ENCODE measurements around the gene FGFRL1.
"Not testable (repeated sequence)": the region's sequence is repeated elsewhere in the genome, so short reads cannot be mapped to it uniquely, and the experiment has no call there.

The FGFRL1 gene

GRCh38 chr4:973431-974397, 37.7 kb upstream of the FGFRL1 start, which contains the start of gene DGKQ:
DGKQ (minus strand) TSS chr4:973569; CDS start chr4:973482, 87 bp downstream.
- peak; percentile 50 for DNase-seq

GRCh38 chr4:974668-975067, 36.8 kb upstream of the FGFRL1 start:
- no peak for DNase-seq

- DNase-seq = not testable (repeated sequence)
Observed at GRCh38 chr4:976016-976415, 35.4 kb upstream of the FGFRL1 start.

- no peak for DNase-seq
Observed at GRCh38 chr4:978957-979701, 32.3 kb upstream of the FGFRL1 start.

GRCh38 chr4:982291-982690, 29.1 kb upstream of the FGFRL1 start:
- DNase-seq = no peak

- no peak for DNase-seq
Observed at GRCh38 chr4:982814-983213, 28.6 kb upstream of the FGFRL1 start.

GRCh38 chr4:984336-985054, 26.9 kb upstream of the FGFRL1 start:
- no peak for DNase-seq

GRCh38 chr4:985123-985830, 26.1 kb upstream of the FGFRL1 start:
- DNase-seq = peak; percentile 60

- DNase-seq = no peak
Observed at GRCh38 chr4:986428-986878, 25.0 kb upstream of the FGFRL1 start.

- DNase-seq = peak; percentile 60
Observed at GRCh38 chr4:986879-987623, 24.4 kb upstream of the FGFRL1 start, which contains the start of gene IDUA. IDUA (plus strand) TSS chr4:987044; CDS start chr4:987085, 41 bp downstream.

- no peak for DNase-seq
Observed at GRCh38 chr4:987624-988513, 23.6 kb upstream of the FGFRL1 start.

- no peak for DNase-seq
Observed at GRCh38 chr4:988726-989721, 22.4 kb upstream of the FGFRL1 start.

- DNase-seq = no peak
Observed at GRCh38 chr4:989722-990471, 21.5 kb upstream of the FGFRL1 start.

GRCh38 chr4:990746-991367, 20.6 kb upstream of the FGFRL1 start:
- no peak for DNase-seq

GRCh38 chr4:991451-992296, 19.8 kb upstream of the FGFRL1 start:
- DNase-seq = no peak

GRCh38 chr4:992297-993110, 18.9 kb upstream of the FGFRL1 start:
- DNase-seq = no peak

Measured in NCI-H774 (cell line).